Endothelial cell (in vitro differentiated cells): ENCODE data around the gene RBMS3. TPM values are rescaled to one million over a fixed set of nuclear protein-coding genes. Genes with fewer than 3 reads are reported as not detected.

Experiments
- DNase-seq: peaks from one replicate; pipeline ENCODE4 v3.0.0; 2021; ENCODE audit warnings: low spot score
- H3K27ac Mint-ChIP-seq: one replicate; pipeline ENCODE4 v1.8.0; 2021; ENCODE audit warnings: mixed read lengths, inconsistent platforms; ENCODE audit not compliant: unreplicated experiment
- H3K27me3 Mint-ChIP-seq: one replicate; pipeline ENCODE4 v1.8.0; 2021; ENCODE audit warnings: mild to moderate bottlenecking, moderate library complexity, mixed read lengths, inconsistent platforms; ENCODE audit not compliant: unreplicated experiment
- H3K36me3 Mint-ChIP-seq: one replicate; pipeline ENCODE4 v1.8.0; 2021; ENCODE audit warnings: mild to moderate bottlenecking, low read depth, mixed read lengths, inconsistent platforms; ENCODE audit not compliant: unreplicated experiment
- H3K4me1 Mint-ChIP-seq: one replicate; pipeline ENCODE4 v1.8.0; 2021; ENCODE audit warnings: mild to moderate bottlenecking, mixed read lengths, inconsistent platforms; ENCODE audit not compliant: unreplicated experiment
- H3K4me3 Mint-ChIP-seq: one replicate; pipeline ENCODE4 v1.8.0; 2021; ENCODE audit warnings: mild to moderate bottlenecking, mixed read lengths, inconsistent platforms; ENCODE audit not compliant: unreplicated experiment
- H3K9me3 Mint-ChIP-seq: one replicate; pipeline ENCODE4 v1.8.0; 2021; ENCODE audit warnings: mixed read lengths, inconsistent platforms; ENCODE audit not compliant: unreplicated experiment
- CTCF ChIP-seq: fragments of 200-600 bp; sonication (generic); IDR thresholded peaks from one replicate; pipeline ENCODE4 v1.5.0; 2021; ENCODE audit warnings: antibody characterized with exemption; ENCODE audit not compliant: unreplicated experiment
- total RNA-seq: library from RNA; stranded (reverse); fragmentation: NEBNext Ultra II Directional; extraction: Animal tissue kit (Norgen Biotek cat#: 25700); gene quantifications from one replicate; pipeline ENCODE4 v1.2.1, GENCODE V29; 2021; ENCODE audit not compliant: unreplicated experiment

The RBMS3 gene
- total RNA-seq, 1 donor from 2014 or later, result 30.9 TPM

- no peaks in the 10 kb centered on the region for H3K36me3 Mint-ChIP-seq
- H3K4me3 Mint-ChIP-seq, result no peak overlapping the region
- no peak for DNase-seq
- H3K27ac Mint-ChIP-seq, result no peak overlapping the region
- H3K9me3 Mint-ChIP-seq, result no peaks in the 10 kb centered on the region
- no peak for TF ChIP-seq CTCF
- H3K27me3 Mint-ChIP-seq, result peaks cover 1% of the 10 kb centered on the region
- H3K4me1 Mint-ChIP-seq, result no peaks in the 10 kb centered on the region
Measured at GRCh38 chr3:29502771-29503170, 221.9 kb downstream of the RBMS3 start.

GRCh38 chr3:29503314-29503713, 222.4 kb downstream of the RBMS3 start:
- no peaks in the 10 kb centered on the region for H3K36me3 Mint-ChIP-seq
- H3K9me3 Mint-ChIP-seq, result no peaks in the 10 kb centered on the region
- TF ChIP-seq CTCF, result no peak
- no peak overlapping the region for H3K4me3 Mint-ChIP-seq
- H3K27me3 Mint-ChIP-seq, result peaks cover 1% of the 10 kb centered on the region
- H3K27ac Mint-ChIP-seq, result no peak overlapping the region
- no peaks in the 10 kb centered on the region for H3K4me1 Mint-ChIP-seq
- no peak for DNase-seq

- Mint-ChIP-seq H3K27ac (no peak overlapping the region), H3K4me3 (no peak overlapping the region), H3K4me1 (no peaks in the 10 kb centered on the region), H3K27me3 (peaks cover 1% of the 10 kb centered on the region), H3K9me3 (no peaks in the 10 kb centered on the region), H3K36me3 (no peaks in the 10 kb centered on the region)
- no peak for TF ChIP-seq CTCF
- no peak for DNase-seq
Measured at GRCh38 chr3:29503958-29504357, 223.1 kb downstream of the RBMS3 start.

- Mint-ChIP-seq H3K36me3 (no peaks in the 10 kb centered on the region), H3K27ac (no peak overlapping the region), H3K9me3 (no peaks in the 10 kb centered on the region), H3K27me3 (peaks cover 3% of the 10 kb centered on the region), H3K4me1 (no peaks in the 10 kb centered on the region), H3K4me3 (no peak overlapping the region)
- DNase-seq, result no peak
- TF ChIP-seq CTCF, result no peak
Measured at GRCh38 chr3:29506502-29506901, 225.6 kb downstream of the RBMS3 start.

- Mint-ChIP-seq H3K27ac (no peak overlapping the region), H3K36me3 (no peaks in the 10 kb centered on the region), H3K4me1 (peaks cover 32% of the 10 kb centered on the region), H3K4me3 (no peak overlapping the region), H3K27me3 (peaks cover 2% of the 10 kb centered on the region), H3K9me3 (no peaks in the 10 kb centered on the region)
- TF ChIP-seq CTCF, result no peak
- no peak for DNase-seq
Measured at GRCh38 chr3:29511701-29512100, 230.8 kb downstream of the RBMS3 start.
